IPS-NIHi7 (cell line): Measurements from ENCODE around the gene GHITM.
"Not testable (repeated sequence)": the region's sequence is repeated elsewhere in the genome, so short reads cannot be mapped to it uniquely, and the experiment has no call there.

Source experiments
- DNase-seq: peaks from one replicate; pipeline ENCODE4 v3.0.0; 2012; ENCODE audit warnings: mixed read lengths; ENCODE audit errors: extremely low spot score

GHITM gene, protein sequence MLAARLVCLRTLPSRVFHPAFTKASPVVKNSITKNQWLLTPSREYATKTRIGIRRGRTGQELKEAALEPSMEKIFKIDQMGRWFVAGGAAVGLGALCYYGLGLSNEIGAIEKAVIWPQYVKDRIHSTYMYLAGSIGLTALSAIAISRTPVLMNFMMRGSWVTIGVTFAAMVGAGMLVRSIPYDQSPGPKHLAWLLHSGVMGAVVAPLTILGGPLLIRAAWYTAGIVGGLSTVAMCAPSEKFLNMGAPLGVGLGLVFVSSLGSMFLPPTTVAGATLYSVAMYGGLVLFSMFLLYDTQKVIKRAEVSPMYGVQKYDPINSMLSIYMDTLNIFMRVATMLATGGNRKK

GRCh38 chr10:84139126-84140035 is at the start of gene GHITM:
TSS of gene GHITM (plus strand) at chr10:84139509. CDS start at chr10:84141501, 1,992 bp downstream.
- DNase-seq = peak; percentile 97

- no peak for DNase-seq
Observed at GRCh38 chr10:84095811-84096497, 43.4 kb upstream of the GHITM start.

- peak; percentile 18 for DNase-seq
Observed at GRCh38 chr10:84097787-84098353, 41.4 kb upstream of the GHITM start.

DNA sequence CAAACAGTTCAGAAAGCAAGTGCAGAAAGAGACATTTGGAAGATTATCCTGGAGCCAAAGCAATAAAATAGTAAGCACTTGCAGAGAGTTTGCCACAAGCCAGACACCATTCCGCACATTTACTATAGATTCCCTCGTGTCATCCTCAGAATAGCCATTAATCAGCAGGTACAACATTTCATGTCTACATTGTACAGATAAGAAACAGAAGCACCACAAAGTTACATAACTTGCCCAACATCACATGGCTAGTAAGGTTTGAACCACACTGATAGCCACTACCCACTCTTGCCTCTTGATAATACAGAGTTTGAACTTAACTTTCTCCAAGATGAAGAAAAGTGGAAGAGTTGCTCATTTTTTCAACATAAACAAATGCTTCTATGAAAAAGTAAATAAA is 40.6 kb upstream of the GHITM start:
- no peak for DNase-seq

DNA sequence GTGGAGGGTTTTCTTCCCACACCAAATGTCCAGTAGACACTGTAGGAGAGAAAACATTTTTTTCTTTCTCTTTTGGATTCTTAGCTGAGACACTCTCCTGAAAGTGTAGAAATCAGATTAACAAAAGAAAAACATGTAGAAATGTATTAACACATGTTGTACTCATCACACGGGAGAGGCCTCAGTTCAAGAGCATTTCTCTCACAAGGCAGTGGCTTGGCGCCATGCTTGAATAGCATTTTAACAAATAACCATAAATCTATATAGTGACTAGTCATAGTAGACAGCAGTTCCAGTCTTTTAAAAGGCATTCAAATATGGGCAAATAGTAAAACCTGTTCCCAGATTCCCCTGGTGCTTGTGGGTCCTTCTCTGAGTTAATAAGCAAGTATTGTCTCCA is 38.3 kb upstream of the GHITM start:
- no peak for DNase-seq

DNA sequence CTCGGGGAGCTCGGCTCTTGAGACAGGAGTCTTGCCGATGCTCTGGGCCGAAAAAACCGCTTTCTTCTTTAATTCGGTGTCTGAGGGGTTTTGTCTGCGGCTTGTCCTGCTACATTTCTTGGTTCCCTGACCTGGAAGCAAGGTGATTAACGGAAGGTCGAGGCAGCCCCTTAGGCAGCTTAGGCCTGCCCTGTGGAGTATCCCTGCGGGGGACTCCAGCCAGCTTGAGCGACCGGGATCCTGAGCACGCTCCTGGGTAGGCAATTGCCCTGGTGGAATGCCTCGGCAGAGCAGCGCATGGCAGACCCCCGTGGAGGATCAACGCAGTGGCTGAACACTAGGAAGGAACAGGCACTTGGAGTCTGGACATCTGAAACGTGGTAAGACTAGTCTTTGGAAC is 30.5 kb upstream of the GHITM start:
- DNase-seq = no peak

GRCh38 chr10:84109772-84110171 is 29.5 kb upstream of the GHITM start:
- not testable (repeated sequence) for DNase-seq

DNA sequence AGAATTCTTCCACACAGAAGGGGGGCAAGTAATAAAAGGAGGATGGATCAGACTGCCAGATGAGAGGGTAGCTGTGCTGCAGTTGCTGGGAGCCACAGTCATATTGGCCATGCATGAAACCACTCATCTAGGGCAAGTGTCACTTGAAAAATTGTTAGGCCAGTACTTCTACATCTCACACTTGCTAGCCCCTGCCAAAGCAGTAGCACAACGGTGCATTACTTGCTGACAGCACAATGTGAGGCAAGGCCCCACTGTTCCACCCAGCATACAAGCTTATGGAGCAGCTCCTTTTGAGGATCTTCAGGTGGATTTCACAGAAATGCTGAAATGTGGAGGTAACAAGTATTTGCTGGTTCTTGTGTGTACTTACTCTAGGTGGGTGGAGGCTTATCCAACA is 25.8 kb upstream of the GHITM start:
- DNase-seq = not testable (repeated sequence)

- DNase-seq = peak; percentile 14
Observed at GRCh38 chr10:84114088-84114667, 25.1 kb upstream of the GHITM start.

- DNase-seq = not testable (repeated sequence)
Observed at GRCh38 chr10:84117204-84117603, 22.1 kb upstream of the GHITM start.

DNA sequence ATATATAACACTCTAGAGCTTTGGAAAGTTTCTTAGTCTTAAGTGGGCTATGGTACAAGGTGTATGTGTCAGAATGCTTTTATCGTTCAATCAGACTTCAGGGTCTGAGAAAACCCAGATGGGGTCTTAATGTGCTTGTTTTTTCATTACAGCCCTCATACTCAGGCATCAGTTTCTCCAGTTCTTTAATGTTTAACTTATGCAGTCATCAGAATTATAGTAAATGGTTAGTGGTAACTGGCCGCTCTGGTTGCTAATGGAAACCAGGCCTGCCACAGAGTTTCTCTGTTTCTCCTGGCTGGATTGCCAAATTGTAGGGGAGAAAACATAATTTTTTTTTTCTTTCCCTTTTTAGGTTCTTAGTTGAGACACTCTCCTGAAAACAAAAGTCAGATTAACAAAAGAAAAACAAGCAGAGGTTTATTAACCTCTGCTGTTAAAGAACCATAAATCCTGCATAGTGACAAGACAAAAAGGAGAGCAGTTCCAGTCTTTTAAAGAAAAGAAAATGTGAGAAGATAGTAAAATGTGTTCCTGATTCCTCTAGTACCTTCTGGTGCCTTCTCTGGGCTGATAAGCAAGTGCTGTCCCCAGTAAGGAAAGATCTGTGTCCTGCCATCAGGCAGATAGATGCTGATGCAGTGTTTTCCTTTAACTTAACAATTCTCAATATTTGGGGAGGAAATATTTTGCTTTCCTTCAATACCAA is 21.5 kb upstream of the GHITM start:
- no peak for DNase-seq

GRCh38 chr10:84118395-84119006 is 20.8 kb upstream of the GHITM start:
- DNase-seq = no peak

- DNase-seq = no peak
Observed at GRCh38 chr10:84123362-84123761, 15.9 kb upstream of the GHITM start.

- peak; percentile 11 for DNase-seq
Observed at GRCh38 chr10:84125910-84126784, 13.2 kb upstream of the GHITM start.

DNA sequence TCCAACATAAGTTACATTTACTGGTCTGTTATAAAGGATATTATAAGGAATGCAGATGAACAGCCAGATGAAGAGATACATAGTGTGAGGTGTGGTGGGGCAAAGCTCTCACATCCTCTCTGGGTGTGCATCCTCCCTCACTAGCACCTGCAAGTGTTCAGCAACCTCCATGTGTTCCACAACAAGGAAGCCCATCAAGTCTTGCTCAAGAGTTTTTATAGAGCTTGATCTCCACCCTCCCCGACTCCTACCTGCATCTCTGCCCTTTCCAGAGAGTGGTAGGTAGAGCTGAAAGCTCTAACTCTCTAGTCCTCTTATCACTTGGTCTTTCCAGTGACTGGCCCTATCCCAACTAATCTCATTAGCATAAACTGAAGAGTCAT is 12.5 kb upstream of the GHITM start:
- DNase-seq = no peak

GRCh38 chr10:84135836-84136235 is 3.5 kb upstream of the GHITM start:
- no peak for DNase-seq

DNA sequence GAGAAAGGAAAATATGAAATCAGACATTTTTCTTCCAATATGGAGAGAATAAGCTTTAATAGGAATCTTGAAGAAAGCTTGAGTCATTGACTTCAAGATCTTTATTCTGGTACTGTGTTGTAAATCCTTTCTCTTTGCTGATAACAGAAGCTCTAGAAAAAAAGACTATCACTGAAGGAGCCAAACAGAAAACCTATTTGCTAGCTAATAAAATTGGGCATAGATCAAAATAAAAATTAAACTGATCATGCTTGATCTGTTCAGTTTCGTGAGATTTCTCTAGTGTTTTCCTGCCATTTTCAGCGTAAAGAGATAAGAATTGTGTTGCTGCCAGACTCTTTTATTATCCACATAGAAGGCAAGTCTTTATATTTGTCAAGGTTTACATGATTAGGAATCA is 1.5 kb upstream of the GHITM start:
- DNase-seq = no peak

- DNase-seq = peak; percentile 10
Observed at GRCh38 chr10:84138478-84139125, 707 bp upstream of the GHITM start.

DNA sequence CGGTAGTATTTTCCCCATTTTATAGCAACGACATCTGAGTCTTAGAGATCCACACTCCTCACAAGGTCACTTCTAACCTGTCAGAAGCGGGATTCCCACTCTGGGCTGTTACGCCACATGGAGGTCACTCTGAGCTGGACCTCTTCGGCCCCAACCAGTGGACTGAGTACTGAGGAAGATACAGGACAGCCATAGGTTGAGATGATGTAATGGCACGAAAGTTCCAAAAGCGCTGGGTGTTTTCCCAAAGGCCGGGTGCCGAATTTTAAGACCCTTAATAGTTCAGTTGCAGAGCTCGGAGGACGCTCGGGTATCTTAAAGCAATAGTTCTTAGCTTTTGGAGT is 699 bp downstream of the GHITM start:
- no peak for DNase-seq
